Esophagus muscularis mucosa (tissue), 4 donors: Measurements from ENCODE around the gene THOC2.

Source experiments
- EP300 ChIP-seq: sonication (generic); formaldehyde crosslinking; IDR thresholded peaks from one replicate; pipeline ENCODE4 v1.6.1; 2017; ENCODE audit warnings: antibody characterized with exemption
- POLR2A ChIP-seq: fragments of 450-650 bp; IDR thresholded peaks from one replicate; pipeline ENCODE4 v1.6.1; 2017; ENCODE audit warnings: antibody characterized with exemption, moderate library complexity, mild to moderate bottlenecking, low read depth
- POLR2AphosphoS5 ChIP-seq, 2 donors: sonication (generic); formaldehyde crosslinking; IDR thresholded peaks; one replicate each; pipeline ENCODE4 v1.6.1; 2017; ENCODE audit warnings: antibody characterized with exemption in 2 of 2
- TF ChIP-seq, protein P1 (sequence below), 3 experiments: fragments of 200-600 bp in 2 of 3; fragments of 450-650 bp in 1 of 3; sonication (generic) in 2 of 3; IDR thresholded peaks; one replicate each; pipeline ENCODE4 v1.5.1; 2017 to 2019; ENCODE audit warnings: antibody characterized with exemption in 3 of 3, mild to moderate bottlenecking in 2 of 3, moderate library complexity in 1 of 3

DNA sequence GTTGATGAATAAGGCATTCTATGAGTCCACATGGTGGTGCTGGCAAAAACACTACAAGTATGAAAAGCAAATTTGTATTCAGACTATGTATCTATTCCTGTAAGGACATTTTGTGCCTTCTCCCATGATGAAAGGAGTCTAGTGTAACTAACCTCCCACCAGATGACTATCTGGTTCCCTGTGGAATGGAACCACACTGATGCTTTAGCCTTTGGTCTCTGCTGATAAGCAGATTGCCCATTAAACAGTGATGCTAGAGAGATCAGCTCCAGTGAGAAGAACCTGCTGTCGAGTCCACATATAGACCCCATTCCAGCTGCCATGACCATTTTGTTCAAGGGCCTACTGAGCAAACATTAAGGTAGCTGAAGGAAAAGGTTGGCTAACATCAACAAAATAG lies 10.5 kb upstream of the THOC2 start:
- TF ChIP-seq POLR2A, result no peak
- TF ChIP-seq, protein P1, sequence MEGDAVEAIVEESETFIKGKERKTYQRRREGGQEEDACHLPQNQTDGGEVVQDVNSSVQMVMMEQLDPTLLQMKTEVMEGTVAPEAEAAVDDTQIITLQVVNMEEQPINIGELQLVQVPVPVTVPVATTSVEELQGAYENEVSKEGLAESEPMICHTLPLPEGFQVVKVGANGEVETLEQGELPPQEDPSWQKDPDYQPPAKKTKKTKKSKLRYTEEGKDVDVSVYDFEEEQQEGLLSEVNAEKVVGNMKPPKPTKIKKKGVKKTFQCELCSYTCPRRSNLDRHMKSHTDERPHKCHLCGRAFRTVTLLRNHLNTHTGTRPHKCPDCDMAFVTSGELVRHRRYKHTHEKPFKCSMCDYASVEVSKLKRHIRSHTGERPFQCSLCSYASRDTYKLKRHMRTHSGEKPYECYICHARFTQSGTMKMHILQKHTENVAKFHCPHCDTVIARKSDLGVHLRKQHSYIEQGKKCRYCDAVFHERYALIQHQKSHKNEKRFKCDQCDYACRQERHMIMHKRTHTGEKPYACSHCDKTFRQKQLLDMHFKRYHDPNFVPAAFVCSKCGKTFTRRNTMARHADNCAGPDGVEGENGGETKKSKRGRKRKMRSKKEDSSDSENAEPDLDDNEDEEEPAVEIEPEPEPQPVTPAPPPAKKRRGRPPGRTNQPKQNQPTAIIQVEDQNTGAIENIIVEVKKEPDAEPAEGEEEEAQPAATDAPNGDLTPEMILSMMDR (IDR thresholded peaks at IDR 0.05), result no peak
- TF ChIP-seq EP300, result no peak
- TF ChIP-seq POLR2AphosphoS5 (IDR thresholded peaks at IDR 0.05), result no peak
